ENCODE results near the gene ATCAY.
A peak's percentile ranks its signal among the peaks of the same experiment; 100 is the strongest.

The ATCAY gene

GRCh38 chr19:3880471-3881271, at the start of gene ATCAY:
Gene ATCAY (plus strand): TSS chr19:3880685. CDS start chr19:3885768, 5,083 bp downstream.
- DNase-seq: no peak

- DNase-seq: no peak
Observed at GRCh38 chr19:3831601-3832000, 48.9 kb upstream of the ATCAY start.

GRCh38 chr19:3832001-3832400, 48.5 kb upstream of the ATCAY start:
- DNase-seq: no peak

GRCh38 chr19:3833578-3834348, 46.7 kb upstream of the ATCAY start:
- no peak for DNase-seq

- DNase-seq: no peak
Observed at GRCh38 chr19:3834349-3835054, 46.0 kb upstream of the ATCAY start.

GRCh38 chr19:3835055-3835435, 45.4 kb upstream of the ATCAY start:
- no peak for DNase-seq

- no peak for DNase-seq
Observed at GRCh38 chr19:3836887-3837286, 43.6 kb upstream of the ATCAY start.

- DNase-seq: no peak
Observed at GRCh38 chr19:3837332-3837731, 43.2 kb upstream of the ATCAY start.

- DNase-seq: no peak
Observed at GRCh38 chr19:3837922-3838321, 42.6 kb upstream of the ATCAY start.

- DNase-seq: no peak
Observed at GRCh38 chr19:3838661-3839060, 41.8 kb upstream of the ATCAY start.

GRCh38 chr19:3839941-3840340, 40.5 kb upstream of the ATCAY start:
- no peak for DNase-seq

- no peak for DNase-seq
Observed at GRCh38 chr19:3840804-3841203, 39.7 kb upstream of the ATCAY start.

- no peak for DNase-seq
Observed at GRCh38 chr19:3842948-3843347, 37.5 kb upstream of the ATCAY start.

GRCh38 chr19:3844596-3844995, 35.9 kb upstream of the ATCAY start:
- DNase-seq: no peak

GRCh38 chr19:3849092-3849491, 31.4 kb upstream of the ATCAY start:
- DNase-seq: peak; percentile 51

- no peak for DNase-seq
Observed at GRCh38 chr19:3849787-3850186, 30.7 kb upstream of the ATCAY start.

- DNase-seq: no peak
Observed at GRCh38 chr19:3850320-3850972, 30.0 kb upstream of the ATCAY start.

- no peak for DNase-seq
Observed at GRCh38 chr19:3851254-3852176, 29.0 kb upstream of the ATCAY start.

GRCh38 chr19:3852177-3852511, 28.3 kb upstream of the ATCAY start:
- DNase-seq: no peak

GRCh38 chr19:3852614-3853254, 27.8 kb upstream of the ATCAY start:
- DNase-seq: peak; percentile 42

- DNase-seq: no peak
Observed at GRCh38 chr19:3855320-3855719, 25.2 kb upstream of the ATCAY start.
